H1 (cell line): ENCODE results near the gene STK39. TPM values are rescaled to one million over a fixed set of nuclear protein-coding genes. Genes with fewer than 3 reads are reported as not detected.

Source experiments
- CTCF ChIA-PET: fragments of 300-600 bp; sonication (Branson Sonifier 250); formaldehyde crosslinking; loops from one replicate; lab custom pipeline; 2021; ENCODE audit not compliant: partially characterized antibody; lab: Charles Lee
- POLR2A ChIA-PET: fragments of 300-600 bp; sonication (Branson Sonifier 250); formaldehyde crosslinking; loops from one replicate; lab custom pipeline; 2021; ENCODE audit warnings: inconsistent platforms; ENCODE audit not compliant: partially characterized antibody; lab: Charles Lee
- DNase-seq, 2 experiments: peaks; one replicate each; pipeline versions ENCODE4 v3.0.0 to v3.0.0-alpha.2; 2010 to 2022; ENCODE audit warnings: low spot score in 2 of 2, low read depth in 1 of 2, mixed read lengths in 1 of 2
- FAIRE-seq: peaks from 2 replicates; lab custom pipeline; 2011; peaks lifted over from hg19 to GRCh38; lab: Jason Lieb, UNC
- H2AFZ ChIP-seq: 2 replicates; pipeline ENCODE4 v1.8.1; 2012; ENCODE audit warnings: low read length, inconsistent platforms
- H2AK5ac ChIP-seq: 2 replicates; pipeline ENCODE4 v1.6.1; 2013; ENCODE audit warnings: low read depth, low read length
- H2BK120ac ChIP-seq: replicated peaks from 2 replicates; pipeline ENCODE3; 2013; ENCODE audit warnings: low read depth, low read length, inconsistent platforms
- H2BK12ac ChIP-seq: 2 replicates; pipeline ENCODE4 v1.6.1; 2013; ENCODE audit warnings: low read depth, low read length
- H2BK15ac ChIP-seq: 2 replicates; pipeline ENCODE4 v1.6.1; 2013; ENCODE audit warnings: low read length
- H2BK20ac ChIP-seq: 2 replicates; pipeline ENCODE4 v1.6.1; 2013; ENCODE audit warnings: low read length
- H2BK5ac ChIP-seq: 2 replicates; pipeline ENCODE4 v1.6.1; 2013; ENCODE audit warnings: low read depth, low read length
- H3K14ac ChIP-seq: 2 replicates; pipeline ENCODE4 v1.6.1; 2013; ENCODE audit warnings: inconsistent platforms; ENCODE audit not compliant: insufficient read length
- H3K18ac ChIP-seq: 2 replicates; pipeline ENCODE4 v1.6.1; 2013; ENCODE audit warnings: low read length; ENCODE audit errors: extremely low read depth
- H3K23ac ChIP-seq: 2 replicates; pipeline ENCODE4 v1.6.1; 2013; ENCODE audit warnings: inconsistent platforms; ENCODE audit not compliant: insufficient read length
- H3K23me2 ChIP-seq: 2 replicates; pipeline ENCODE4 v1.6.1; 2013; ENCODE audit warnings: low read depth, low read length
- H3K27ac ChIP-seq: 2 replicates; pipeline ENCODE4 v1.6.1; 2011; ENCODE audit warnings: low read depth, low read length, inconsistent platforms
- H3K27me3 ChIP-seq, 4 experiments: replicated peaks in 1 of 4; 1 replicate in 1 of 4; 2 replicates in 3 of 4; pipeline versions ENCODE4 v1.6.1 to v1.8.1; 2011 to 2013; ENCODE audit warnings: low read length in 3 of 4, mild to moderate bottlenecking in 3 of 4, inconsistent platforms in 2 of 4, mixed read lengths in 2 of 4, moderate library complexity in 1 of 4; ENCODE audit not compliant: control insufficient read depth in 3 of 4, insufficient read depth in 3 of 4; ENCODE audit errors: extremely low read depth in 1 of 4
- H3K36me3 ChIP-seq, 4 experiments: 2 replicates each; pipeline versions ENCODE4 v1.6.1 to v1.8.1; 2011 to 2013; ENCODE audit warnings: mild to moderate bottlenecking in 4 of 4, low read length in 3 of 4, moderate library complexity in 2 of 4, control low read depth in 1 of 4, inconsistent platforms in 1 of 4; ENCODE audit not compliant: insufficient read depth in 4 of 4, control insufficient read depth in 2 of 4
- H3K4ac ChIP-seq: replicated peaks from 2 replicates; pipeline ENCODE3; 2013; ENCODE audit warnings: low read length, low read depth, mixed read lengths, inconsistent platforms; ENCODE audit not compliant: insufficient read length
- H3K4me1 ChIP-seq, 4 experiments: replicated peaks in 1 of 4; 1 replicate in 1 of 4; 2 replicates in 3 of 4; pipeline versions ENCODE4 v1.6.1 to v1.8.1; 2011 to 2013; ENCODE audit warnings: low read length in 3 of 4, inconsistent platforms in 2 of 4, mixed read lengths in 1 of 4; ENCODE audit not compliant: insufficient read depth in 4 of 4, control insufficient read depth in 3 of 4
- H3K4me2 ChIP-seq, 2 experiments: 2 replicates each; pipeline versions ENCODE4 v1.6.1 to v1.8.1; 2011 to 2013; ENCODE audit warnings: low read depth in 2 of 2, low read length in 2 of 2, control low read depth in 1 of 2, inconsistent platforms in 1 of 2, mild to moderate bottlenecking in 1 of 2; ENCODE audit not compliant: insufficient read depth in 1 of 2
- H3K4me3 ChIP-seq, 4 experiments: fragments of 200-600, 300-600 bp in 1 of 4; sonication (generic), shearing (Covaris generic), sonication (Bioruptor Twin) in 1 of 4; 2 replicates each; pipeline versions ENCODE4 v1.5.1 to v1.8.1; 2011 to 2016; ENCODE audit warnings: low read length in 4 of 4, low read depth in 3 of 4, control low read depth in 2 of 4, inconsistent platforms in 2 of 4, mild to moderate bottlenecking in 2 of 4, mixed read lengths in 1 of 4, moderate library complexity in 1 of 4; ENCODE audit not compliant: insufficient read depth in 2 of 4; ENCODE audit errors: extremely low read depth in 1 of 4
- H3K56ac ChIP-seq: replicated peaks from 2 replicates; pipeline ENCODE3; 2013; ENCODE audit warnings: low read depth, mild to moderate bottlenecking, mixed read lengths, low read length, inconsistent platforms; ENCODE audit not compliant: insufficient read length
- H3K79me1 ChIP-seq: 2 replicates; pipeline ENCODE4 v1.6.1; 2013; ENCODE audit warnings: low read depth, low read length, control low read depth
- H3K79me2 ChIP-seq, 2 experiments: 2 replicates each; pipeline versions ENCODE4 v1.6.1 to v1.8.1; 2012 to 2013; ENCODE audit warnings: low read length in 2 of 2, mild to moderate bottlenecking in 2 of 2, inconsistent platforms in 1 of 2; ENCODE audit not compliant: insufficient read depth in 2 of 2, control insufficient read depth in 1 of 2
- H3K9ac ChIP-seq, 4 experiments: replicated peaks in 1 of 4; 1 replicate in 1 of 4; 2 replicates in 3 of 4; pipeline versions ENCODE4 v1.6.1 to v1.8.1; 2011 to 2013; ENCODE audit warnings: low read depth in 3 of 4, low read length in 3 of 4, control low read depth in 2 of 4, mild to moderate bottlenecking in 2 of 4, moderate library complexity in 2 of 4, inconsistent platforms in 1 of 4; ENCODE audit errors: extremely low read depth in 1 of 4
- H3K9me3 ChIP-seq, 2 experiments: 2 replicates each; pipeline versions ENCODE4 v1.6.1 to v1.8.1; 2012 to 2013; ENCODE audit warnings: mild to moderate bottlenecking in 2 of 2, moderate library complexity in 2 of 2, control low read depth in 1 of 2, inconsistent platforms in 1 of 2, low read depth in 1 of 2, low read length in 1 of 2, mixed read lengths in 1 of 2; ENCODE audit not compliant: insufficient read depth in 2 of 2
- H4K20me1 ChIP-seq, 2 experiments: replicated peaks in 1 of 2; 2 replicates each; pipeline versions ENCODE3 to v1.8.1; 2011 to 2013; ENCODE audit warnings: inconsistent platforms in 2 of 2, low read length in 2 of 2, mild to moderate bottlenecking in 1 of 2; ENCODE audit not compliant: insufficient read depth in 2 of 2, control insufficient read depth in 1 of 2
- H4K5ac ChIP-seq: 2 replicates; pipeline ENCODE4 v1.6.1; 2013; ENCODE audit warnings: low read length, low read depth, mixed read lengths, inconsistent platforms; ENCODE audit not compliant: insufficient read length
- H4K8ac ChIP-seq: 2 replicates; pipeline ENCODE4 v1.8.0; 2013; ENCODE audit warnings: mild to moderate bottlenecking, moderate library complexity, low read length, inconsistent platforms; ENCODE audit not compliant: insufficient read depth; ENCODE audit errors: extremely low read depth
- H4K91ac ChIP-seq: replicated peaks from 2 replicates; pipeline ENCODE3; 2013; ENCODE audit warnings: low read length, mixed read lengths, inconsistent platforms; ENCODE audit not compliant: insufficient read length
- ATF3 ChIP-seq: IDR thresholded peaks from 2 replicates; pipeline ENCODE4 v1.6.1; 2011; ENCODE audit warnings: low read depth, mild to moderate bottlenecking, low read length; ENCODE audit not compliant: insufficient read depth
- BACH1 ChIP-seq: IDR thresholded peaks from 2 replicates; pipeline ENCODE4 v1.6.1; 2012; ENCODE audit warnings: low read length, improper control_type of control experiment
- CHD1 ChIP-seq: IDR thresholded peaks from 2 replicates; pipeline ENCODE4 v1.6.1; 2012; ENCODE audit warnings: low read depth, low read length, improper control_type of control experiment
- CREB1 ChIP-seq: IDR thresholded peaks from 2 replicates; pipeline ENCODE4 v1.6.1; 2012; ENCODE audit warnings: inconsistent platforms
- CTBP2 ChIP-seq: IDR thresholded peaks from 2 replicates; pipeline ENCODE4 v1.7.0; 2011; ENCODE audit warnings: borderline replicate concordance, mild to moderate bottlenecking, moderate library complexity, mixed read lengths, low read length; ENCODE audit not compliant: insufficient read depth, insufficient read length
- EZH2 ChIP-seq: fragments of 200-600 bp; sonication (generic); IDR thresholded peaks from 2 replicates; pipeline ENCODE4 v1.7.1; 2012; ENCODE audit warnings: low read depth, mild to moderate bottlenecking, moderate library complexity, low read length, inconsistent platforms; ENCODE audit not compliant: severe bottlenecking
- FOSL1 ChIP-seq: IDR thresholded peaks from 2 replicates; pipeline ENCODE4 v1.6.1; 2011; ENCODE audit warnings: mild to moderate bottlenecking, low read depth, low read length, moderate library complexity; ENCODE audit not compliant: insufficient read depth
- HDAC6 ChIP-seq: IDR thresholded peaks from one replicate; pipeline ENCODE4 v1.7.1; 2012; ENCODE audit warnings: low read depth, mild to moderate bottlenecking, inconsistent platforms, low read length, moderate library complexity
- JUN ChIP-seq: IDR thresholded peaks from 2 replicates; pipeline ENCODE4 v1.6.1; 2011; ENCODE audit warnings: low read depth, mild to moderate bottlenecking, improper control_type of control experiment, low read length
- JUND ChIP-seq: IDR thresholded peaks from 2 replicates; pipeline ENCODE4 v1.6.1; 2011; ENCODE audit warnings: mild to moderate bottlenecking, improper control_type of control experiment, low read length
- KDM1A ChIP-seq: fragments of 200-600, 300-600 bp; sonication (generic); IDR thresholded peaks from 2 replicates; pipeline ENCODE4 v1.7.1; 2016; ENCODE audit warnings: mild to moderate bottlenecking, low read length, borderline replicate concordance
- RFX5 ChIP-seq: IDR thresholded peaks from 2 replicates; pipeline ENCODE4 v1.6.1; 2011; ENCODE audit warnings: low read depth, low read length, improper control_type of control experiment, borderline replicate concordance
- RNF2 ChIP-seq: fragments of 200-900, 300-1000 bp; sonication (generic); IDR thresholded peaks from 2 replicates; pipeline ENCODE4 v1.7.1; 2016; ENCODE audit warnings: borderline replicate concordance, low read depth, mild to moderate bottlenecking, antibody characterized with exemption, low read length; ENCODE audit not compliant: poor library complexity, severe bottlenecking; ENCODE audit errors: missing control alignments
- SIN3A ChIP-seq, 2 experiments: IDR thresholded peaks in 1 of 2; conservative IDR thresholded peaks in 1 of 2; 2 replicates each; pipeline ENCODE4 v1.6.1; 2011 to 2012; ENCODE audit warnings: low read length in 2 of 2, improper control_type of control experiment in 1 of 2, low read depth in 1 of 2, mild to moderate bottlenecking in 1 of 2
- WGBS, 2 experiments: shearing (Covaris generic) in 1 of 2; methylation state at CpG; one replicate each; pipeline versions ENCODE4 v1.1.6 to v1.1.7; 2013 to 2015; ENCODE audit warnings: low lambda C conversion rate in 2 of 2, mixed read lengths in 2 of 2, inconsistent platforms in 1 of 2, low coverage in 1 of 2, missing lambda C conversion rate in 1 of 2; ENCODE audit not compliant: insufficient replicate concordance in 2 of 2, insufficient coverage in 1 of 2, insufficient read length in 1 of 2; ENCODE audit errors: extremely low coverage in 1 of 2, missing lambda C conversion rate in 1 of 2; 5-methylcytosine and 5-hydroxymethylcytosine counted together
- polyA plus RNA-seq, 7 experiments: library from polyadenylated mRNA; depleted of rRNA in 3 of 7; stranded (reverse) in 5 of 7; unstranded in 2 of 7; fragments of >200 nt in 5 of 7; fragments of 200-250 nt in 2 of 7; gene quantifications; 1 replicate in 5 of 7; 2 replicates in 1 of 7; 4 replicates in 1 of 7; pipeline versions ENCODE4 v1.2.1 to v1.2.3, GENCODE V29; 2011 to 2013; ENCODE audit warnings: missing spikeins in 2 of 7, mixed read lengths in 2 of 7
- total RNA-seq: library from RNA; stranded (reverse); fragmentation: NEBNext Ultra II Directional; extraction: Animal tissue kit (Norgen Biotek cat#: 25700); gene quantifications from 2 replicates; pipeline ENCODE4 v1.2.1, GENCODE V29; 2021

STK39 gene
- total and polyA plus RNA-seq, 2 of the 8 experiments (the other 6 are each of a cell fraction or from before 2014, with no cell fraction given), result 13.7 to 23.8 TPM

- H3K9me3 ChIP-seq, result no peaks in the 10 kb centered on the region
- ChIA-PET POLR2A (no interaction called here), CTCF (interaction anchor here (0.5 to 1.7 kb wide), 3 partner anchors 126 to 588 kb away, joined by 3 to 7 read pairs (median 3); no protein-coding TSS in a partner anchor)
- H4K5ac ChIP-seq, result no peak overlapping the region
- no peak overlapping the region for H3K27ac ChIP-seq
- no peaks in the 10 kb centered on the region for H3K4me1 ChIP-seq
- no peak overlapping the region for H3K18ac ChIP-seq
- no peak overlapping the region for H2AFZ ChIP-seq
- no peak overlapping the region for H2BK12ac ChIP-seq
- H3K4me2 ChIP-seq, result no peak overlapping the region
- no peak overlapping the region for H3K23ac ChIP-seq
- H2BK20ac ChIP-seq, result no peak overlapping the region
- H2BK120ac ChIP-seq, result no peak overlapping the region
- no peaks in the 10 kb centered on the region for H3K79me1 ChIP-seq
- H4K91ac ChIP-seq, result no peak overlapping the region
- H3K27me3 ChIP-seq, result no peaks in the 10 kb centered on the region
- no peaks in the 10 kb centered on the region for H3K23me2 ChIP-seq
- H4K20me1 ChIP-seq, result no peaks in the 10 kb centered on the region
- WGBS, 2 experiments, result 50% methylated on average over 2 of the region's 2 CpGs; no CpG with 5 or more reads in 1 of the 2 experiments
- DNase-seq, result no peak
- no peak overlapping the region for H2BK5ac ChIP-seq
- H2AK5ac ChIP-seq, result no peak overlapping the region
- H3K9ac ChIP-seq, result no peak overlapping the region
- H3K79me2 ChIP-seq, result no peaks in the 10 kb centered on the region
- FAIRE-seq, result no peak
- no peak overlapping the region for H3K4me3 ChIP-seq
- H2BK15ac ChIP-seq, result no peak overlapping the region
- H3K4ac ChIP-seq, result no peak overlapping the region
- H3K14ac ChIP-seq, result no peak overlapping the region
- H3K56ac ChIP-seq, result no peak overlapping the region
- no peaks in the 10 kb centered on the region for H3K36me3 ChIP-seq
- H4K8ac ChIP-seq, result no peak overlapping the region
- no peak for TF ChIP-seq RFX5
- no peak for TF ChIP-seq HDAC6
- TF ChIP-seq ATF3, result no peak
- TF ChIP-seq FOSL1, result no peak
- no peak for TF ChIP-seq SIN3A (conservative IDR thresholded peaks at IDR 0.05 in 1 of 2, IDR thresholded peaks at IDR 0.05 in 1 of 2; ENCODE audit: low read depth in 1 of 2, low read length in 2 of 2)
- TF ChIP-seq CREB1, result no peak
- no peak for TF ChIP-seq JUND
- no peak for TF ChIP-seq RNF2
- no peak for TF ChIP-seq BACH1
- TF ChIP-seq EZH2, result no peak
- no peak for TF ChIP-seq KDM1A
- no peak for TF ChIP-seq CHD1
- TF ChIP-seq CTBP2, result no peak
- no peak for TF ChIP-seq JUN
Observed at GRCh38 chr2:168286535-168286934, 39.1 kb upstream of the STK39 start.
